ENCODE results near the gene STK39. TPM values are rescaled to one million over a fixed set of nuclear protein-coding genes. Genes with fewer than 3 reads are reported as not detected.

STK39 gene
- total RNA-seq, 1 donor from 2014 or later: 18.5 TPM

DNA sequence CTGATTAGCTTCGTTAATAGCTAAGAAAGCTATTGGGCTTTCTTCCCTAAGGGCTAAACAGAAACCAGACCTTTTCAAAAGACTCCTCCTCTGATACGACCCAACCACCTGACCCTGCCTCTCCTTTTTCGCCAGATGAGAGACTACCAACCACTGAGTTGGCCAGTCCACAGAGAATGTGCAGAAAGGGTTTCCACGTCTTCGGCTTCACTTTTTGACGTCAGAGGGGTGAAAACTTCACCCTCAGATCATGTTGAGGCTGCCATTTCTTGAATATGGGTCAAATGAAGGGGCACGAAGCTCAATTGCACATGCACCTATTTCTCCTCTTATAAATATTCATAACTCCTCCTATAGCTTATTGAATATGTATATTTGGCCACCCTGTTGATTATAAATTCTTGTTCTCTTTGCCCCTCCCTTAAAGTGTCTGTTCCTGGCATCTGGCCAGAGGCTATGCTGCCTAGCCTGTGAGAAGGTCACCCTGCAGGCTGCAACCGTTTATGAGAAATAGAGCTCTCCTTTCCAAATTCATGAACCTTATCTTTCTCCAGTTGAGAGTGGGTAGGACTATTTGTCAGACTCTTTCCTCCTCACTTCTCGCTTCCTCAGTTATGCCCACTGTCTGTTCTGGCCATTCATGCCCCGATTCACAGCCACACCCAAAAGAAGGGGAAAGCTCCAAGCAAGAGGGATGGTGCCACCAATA lies 301.6 kb downstream of the STK39 start:
- Mint-ChIP-seq H3K36me3 (ENCODE audit: low read depth) (no peaks in the 10 kb centered on the region), H3K27ac (no peak overlapping the region), H3K4me1 (no peaks in the 10 kb centered on the region), H3K27me3 (no peaks in the 10 kb centered on the region), H3K9me3 (no peaks in the 10 kb centered on the region), H3K4me3 (no peak overlapping the region)
- ATAC-seq (ENCODE audit: low read depth) (no peak), DNase-seq (no peak)
- ChIA-PET CTCF (no interaction called here), POLR2A (no interaction called here)
- intact Hi-C loops (cut with micrococcal nuclease): no loop called here
- TF ChIP-seq, protein P1, sequence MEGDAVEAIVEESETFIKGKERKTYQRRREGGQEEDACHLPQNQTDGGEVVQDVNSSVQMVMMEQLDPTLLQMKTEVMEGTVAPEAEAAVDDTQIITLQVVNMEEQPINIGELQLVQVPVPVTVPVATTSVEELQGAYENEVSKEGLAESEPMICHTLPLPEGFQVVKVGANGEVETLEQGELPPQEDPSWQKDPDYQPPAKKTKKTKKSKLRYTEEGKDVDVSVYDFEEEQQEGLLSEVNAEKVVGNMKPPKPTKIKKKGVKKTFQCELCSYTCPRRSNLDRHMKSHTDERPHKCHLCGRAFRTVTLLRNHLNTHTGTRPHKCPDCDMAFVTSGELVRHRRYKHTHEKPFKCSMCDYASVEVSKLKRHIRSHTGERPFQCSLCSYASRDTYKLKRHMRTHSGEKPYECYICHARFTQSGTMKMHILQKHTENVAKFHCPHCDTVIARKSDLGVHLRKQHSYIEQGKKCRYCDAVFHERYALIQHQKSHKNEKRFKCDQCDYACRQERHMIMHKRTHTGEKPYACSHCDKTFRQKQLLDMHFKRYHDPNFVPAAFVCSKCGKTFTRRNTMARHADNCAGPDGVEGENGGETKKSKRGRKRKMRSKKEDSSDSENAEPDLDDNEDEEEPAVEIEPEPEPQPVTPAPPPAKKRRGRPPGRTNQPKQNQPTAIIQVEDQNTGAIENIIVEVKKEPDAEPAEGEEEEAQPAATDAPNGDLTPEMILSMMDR (IDR thresholded peaks at IDR 0.05): no peak

DNA sequence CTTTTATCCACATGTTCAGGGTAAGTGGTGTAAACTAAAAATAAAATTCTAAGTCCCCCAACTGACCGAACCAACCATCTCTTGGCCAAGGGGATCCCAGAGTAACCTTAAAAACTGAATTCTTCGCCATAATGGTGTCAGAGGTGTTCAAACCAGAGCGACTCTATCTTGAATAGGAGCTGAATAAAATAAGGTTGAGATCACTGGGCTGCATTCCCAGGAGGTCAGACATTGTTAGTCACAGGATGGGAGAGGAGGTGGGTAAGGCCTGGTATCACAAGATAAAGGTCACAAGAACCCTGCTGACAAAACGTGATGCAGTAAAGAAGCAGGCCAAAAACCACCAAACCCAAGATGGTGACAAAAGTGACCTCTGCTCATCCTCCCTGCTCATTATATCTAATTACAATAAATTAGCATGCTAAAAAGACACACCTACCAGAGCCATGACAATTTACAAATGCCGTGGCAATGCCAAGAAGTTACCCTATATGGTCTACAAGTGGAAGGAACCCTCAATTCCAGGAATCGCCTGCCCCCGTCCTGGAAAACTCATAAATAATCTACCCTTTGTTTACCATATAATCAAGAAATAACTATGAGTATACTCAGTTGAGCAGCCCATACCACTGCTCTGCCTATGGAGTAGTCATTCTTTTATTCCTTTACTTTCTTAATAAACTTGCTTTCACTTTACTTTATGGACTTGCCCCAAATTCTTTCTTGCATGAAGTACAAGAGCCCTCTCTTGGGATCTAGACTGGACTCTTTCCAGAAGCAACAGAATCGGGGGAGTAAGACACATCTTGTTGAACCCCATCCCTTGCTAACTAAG lies 302.4 kb downstream of the STK39 start:
- H3K4me1 Mint-ChIP-seq: no peaks in the 10 kb centered on the region
- TF ChIP-seq, protein P1 (IDR thresholded peaks at IDR 0.05): no peak
- ATAC-seq (ENCODE audit: low read depth): no peak
- no peak overlapping the region for H3K27ac Mint-ChIP-seq
- intact Hi-C loops (cut with micrococcal nuclease): no loop called here
- H3K9me3 Mint-ChIP-seq: no peaks in the 10 kb centered on the region
- ChIA-PET CTCF (no interaction called here), POLR2A (no interaction called here)
- DNase-seq: no peak
- no peaks in the 10 kb centered on the region for H3K36me3 Mint-ChIP-seq (ENCODE audit: low read depth)
- no peaks in the 10 kb centered on the region for H3K27me3 Mint-ChIP-seq
- H3K4me3 Mint-ChIP-seq: no peak overlapping the region

DNA sequence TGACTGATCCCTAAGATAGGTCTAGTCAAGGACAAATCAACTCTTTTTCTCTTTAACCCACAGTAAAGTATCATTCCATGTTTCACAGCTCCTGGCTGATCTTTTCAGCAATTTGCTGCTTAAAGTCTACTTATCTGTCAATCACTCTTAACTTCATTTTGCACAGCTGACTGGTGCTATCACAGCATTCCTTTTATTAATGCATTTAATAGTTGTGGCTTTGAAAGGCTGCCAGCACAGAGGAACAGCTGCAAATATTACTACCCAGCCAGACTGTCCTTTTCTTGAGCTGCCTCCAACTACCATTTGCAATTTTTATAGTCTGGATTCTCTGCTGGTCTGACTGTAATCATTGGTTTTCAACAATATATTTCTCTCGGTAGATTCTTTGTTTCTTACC lies 303.5 kb downstream of the STK39 start:
- intact Hi-C loops (cut with micrococcal nuclease): no loop called here
- DNase-seq: no peak
- no peak for ATAC-seq (ENCODE audit: low read depth)
- ChIA-PET POLR2A (no interaction called here), CTCF (interaction anchor here (0.6 kb wide), 1 partner anchor 343 kb away, joined by 6 read pairs; no protein-coding TSS in a partner anchor)
- Mint-ChIP-seq H3K4me3 (no peak overlapping the region), H3K4me1 (no peaks in the 10 kb centered on the region), H3K27ac (no peak overlapping the region), H3K36me3 (ENCODE audit: low read depth) (no peaks in the 10 kb centered on the region), H3K27me3 (peaks cover under 1% of the 10 kb centered on the region), H3K9me3 (no peaks in the 10 kb centered on the region)
- TF ChIP-seq, protein P1 (IDR thresholded peaks at IDR 0.05): no peak

DNA sequence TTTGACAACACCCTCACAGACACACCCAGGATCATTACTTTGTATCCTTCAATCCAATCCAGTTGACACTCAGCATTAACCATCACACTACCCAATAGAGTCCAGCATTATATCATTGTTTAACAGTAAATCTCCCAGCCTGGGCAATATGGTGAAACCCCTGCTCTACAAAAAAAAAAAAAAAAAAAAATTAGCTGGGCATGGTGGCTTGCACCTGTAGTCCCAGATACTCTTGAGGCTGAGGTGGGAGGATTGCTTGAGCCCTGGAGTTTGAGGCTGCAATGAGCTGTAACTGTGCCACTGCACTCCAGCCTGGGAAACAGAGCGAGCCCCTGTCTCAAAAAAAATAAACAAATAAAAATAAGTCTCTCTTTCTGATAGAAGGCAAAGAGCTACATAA lies 304.0 kb downstream of the STK39 start:
- Mint-ChIP-seq H3K27ac (no peak overlapping the region), H3K9me3 (no peaks in the 10 kb centered on the region), H3K4me1 (no peaks in the 10 kb centered on the region), H3K4me3 (no peak overlapping the region), H3K27me3 (peaks cover 4% of the 10 kb centered on the region), H3K36me3 (ENCODE audit: low read depth) (no peaks in the 10 kb centered on the region)
- TF ChIP-seq, protein P1 (IDR thresholded peaks at IDR 0.05): no peak
- ChIA-PET POLR2A (no interaction called here), CTCF (interaction anchor here (0.6 kb wide), 1 partner anchor 343 kb away, joined by 6 read pairs; no protein-coding TSS in a partner anchor)
- DNase-seq: no peak
- no peak for ATAC-seq (ENCODE audit: low read depth)
- intact Hi-C loops (cut with micrococcal nuclease): no loop called here

DNA sequence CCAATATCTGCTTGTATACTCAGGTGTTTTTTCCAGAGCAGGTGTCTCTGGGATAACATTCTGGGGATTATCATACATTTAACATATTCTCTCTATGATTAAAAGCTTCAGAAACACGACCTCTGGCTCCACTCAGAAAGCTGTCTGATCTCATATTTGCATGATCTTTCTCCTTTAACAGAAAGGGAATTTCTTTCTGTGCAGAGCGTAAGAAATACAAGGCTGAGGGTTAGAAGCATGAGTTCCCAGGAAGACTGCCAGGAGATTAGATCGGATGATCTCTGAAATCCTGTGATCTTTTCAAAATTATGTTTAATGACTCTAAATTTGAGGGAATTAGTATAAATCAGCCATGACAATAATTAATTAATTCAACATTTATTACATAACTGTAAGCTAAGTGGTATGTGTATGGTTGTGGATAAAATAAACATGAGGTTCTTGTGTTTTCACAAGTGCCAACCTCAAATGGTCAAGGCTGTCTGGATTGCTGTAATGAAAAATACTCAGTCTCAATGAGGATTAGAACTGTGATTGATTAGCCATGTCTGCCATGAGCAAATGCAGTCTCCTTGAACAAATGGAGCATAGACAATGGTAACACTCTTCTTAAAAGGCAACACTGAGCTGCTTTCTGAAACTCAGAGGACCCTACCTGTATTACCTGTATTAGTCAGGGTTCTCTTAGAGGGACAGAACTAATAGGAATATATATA lies 304.9 kb downstream of the STK39 start:
- Mint-ChIP-seq H3K27ac (no peak overlapping the region), H3K9me3 (no peaks in the 10 kb centered on the region), H3K4me1 (no peaks in the 10 kb centered on the region), H3K27me3 (peaks cover 4% of the 10 kb centered on the region), H3K4me3 (no peak overlapping the region), H3K36me3 (ENCODE audit: low read depth) (no peaks in the 10 kb centered on the region)
- DNase-seq: no peak
- CTCF ChIA-PET: interaction anchor here (1.3 kb wide), 1 partner anchor 177 kb away, joined by 4 read pairs; no protein-coding TSS in a partner anchor
- intact Hi-C loops (cut with micrococcal nuclease): no loop called here
- POLR2A ChIA-PET: no interaction called here
- TF ChIP-seq, protein P1 (IDR thresholded peaks at IDR 0.05): no peak
- ATAC-seq (ENCODE audit: low read depth): no peak

Data from activated B cell treated with CpG ODN at 0.5 μM for 24 hours (primary cell).